Neuronal stem cell (in vitro differentiated cells): ENCODE data around the gene KDM5A.
A peak's percentile ranks its signal among the peaks of the same experiment; 100 is the strongest.

ENCODE experiments used
- DNase-seq: peaks from one replicate; pipeline ENCODE4 v3.0.0-alpha.2; 2013; ENCODE audit warnings: low spot score
- H2AFZ ChIP-seq: one replicate; pipeline ENCODE4 v1.6.1; 2013; ENCODE audit warnings: mild to moderate bottlenecking, low read length, inconsistent platforms
- H2AK5ac ChIP-seq: 2 replicates; pipeline ENCODE4 v1.6.1; 2013; ENCODE audit warnings: low read depth, mild to moderate bottlenecking, inconsistent platforms, low read length, moderate library complexity, mixed read lengths
- H2BK120ac ChIP-seq: 2 replicates; pipeline ENCODE4 v1.6.1; 2013; ENCODE audit warnings: low read depth, mild to moderate bottlenecking, inconsistent platforms, low read length, moderate library complexity, mixed read lengths
- H2BK12ac ChIP-seq: one replicate; pipeline ENCODE4 v1.6.1; 2013; ENCODE audit warnings: low read length, inconsistent platforms
- H2BK15ac ChIP-seq: 2 replicates; pipeline ENCODE4 v1.6.1; 2013; ENCODE audit warnings: mild to moderate bottlenecking, low read length, inconsistent platforms, mixed read lengths
- H2BK5ac ChIP-seq: one replicate; pipeline ENCODE4 v1.6.1; 2013; ENCODE audit warnings: inconsistent platforms, mild to moderate bottlenecking, low read length, moderate library complexity
- H3K14ac ChIP-seq: one replicate; pipeline ENCODE4 v1.6.1; 2013; ENCODE audit warnings: low read length, inconsistent platforms
- H3K18ac ChIP-seq: 2 replicates; pipeline ENCODE4 v1.6.1; 2013; ENCODE audit warnings: low read length, inconsistent platforms
- H3K23ac ChIP-seq: 2 replicates; pipeline ENCODE4 v1.6.1; 2013; ENCODE audit warnings: low read depth, mild to moderate bottlenecking, mixed read lengths, low read length, inconsistent platforms; ENCODE audit not compliant: poor library complexity
- H3K27ac ChIP-seq: replicated peaks from 3 replicates; pipeline ENCODE4 v1.5.1; 2013; ENCODE audit warnings: low read length, inconsistent platforms
- H3K27me3 ChIP-seq, 3 experiments: 2 replicates each; pipeline ENCODE4 v1.6.1; 2013; ENCODE audit warnings: low read length in 3 of 3, mild to moderate bottlenecking in 2 of 3, inconsistent platforms in 1 of 3, low read depth in 1 of 3, mixed read lengths in 1 of 3, moderate library complexity in 1 of 3; ENCODE audit not compliant: control insufficient read depth in 3 of 3, insufficient read depth in 3 of 3
- H3K36me3 ChIP-seq, 2 donors: replicated peaks in 1 of 2; 2 replicates each; pipeline ENCODE4 v1.6.1; 2013; ENCODE audit warnings: low read length in 2 of 2; ENCODE audit not compliant: control insufficient read depth in 2 of 2, insufficient read depth in 2 of 2
- H3K4ac ChIP-seq: 2 replicates; pipeline ENCODE4 v1.6.1; 2013; ENCODE audit warnings: inconsistent platforms, mild to moderate bottlenecking, low read length, moderate library complexity
- H3K4me1 ChIP-seq, 2 donors: 1 replicate in 1 of 2; 2 replicates in 1 of 2; pipeline ENCODE4 v1.6.1; 2013; ENCODE audit warnings: low read length in 2 of 2, low read depth in 1 of 2; ENCODE audit not compliant: control insufficient read depth in 2 of 2, insufficient read depth in 1 of 2
- H3K4me2 ChIP-seq: one replicate; pipeline ENCODE4 v1.6.1; 2013; ENCODE audit warnings: mild to moderate bottlenecking, low read length, inconsistent platforms; ENCODE audit not compliant: insufficient read depth, poor library complexity, severe bottlenecking
- H3K4me3 ChIP-seq, 2 donors: 2 replicates each; pipeline ENCODE4 v1.5.1; 2013; ENCODE audit warnings: low read length in 2 of 2, mild to moderate bottlenecking in 2 of 2, inconsistent platforms in 1 of 2, moderate library complexity in 1 of 2
- H3K79me1 ChIP-seq: one replicate; pipeline ENCODE4 v1.6.1; 2013; ENCODE audit warnings: low read depth, mild to moderate bottlenecking, inconsistent platforms, low read length, moderate library complexity
- H3K9ac ChIP-seq: one replicate; pipeline ENCODE4 v1.6.1; 2013; ENCODE audit warnings: mild to moderate bottlenecking, low read depth, low read length, inconsistent platforms; ENCODE audit not compliant: poor library complexity
- H3K9me3 ChIP-seq, 2 donors: replicated peaks in 1 of 2; 2 replicates each; pipeline versions ENCODE3 to v1.6.1; 2013; ENCODE audit warnings: low read length in 2 of 2, mild to moderate bottlenecking in 2 of 2, inconsistent platforms in 1 of 2, low read depth in 1 of 2, mixed read lengths in 1 of 2, moderate library complexity in 1 of 2; ENCODE audit not compliant: control insufficient read depth in 2 of 2, insufficient read depth in 1 of 2
- H4K8ac ChIP-seq: one replicate; pipeline ENCODE4 v1.6.1; 2013; ENCODE audit warnings: low read depth, mild to moderate bottlenecking, inconsistent platforms, low read length, moderate library complexity
- H4K91ac ChIP-seq: one replicate; pipeline ENCODE4 v1.6.1; 2013; ENCODE audit warnings: low read length, low read depth, mild to moderate bottlenecking, inconsistent platforms; ENCODE audit not compliant: poor library complexity
- WGBS, 2 donors: extraction: QIAGEN DNeasy Blood & Tissue Kit; methylation state at CpG; one replicate each; pipeline ENCODE4 v1.1.7; 2013; ENCODE audit warnings: missing lambda C conversion rate in 2 of 2, mixed read lengths in 1 of 2; ENCODE audit not compliant: insufficient read length in 2 of 2, insufficient replicate concordance in 1 of 2; ENCODE audit errors: extremely low coverage in 2 of 2; 5-methylcytosine and 5-hydroxymethylcytosine counted together

KDM5A gene

DNA sequence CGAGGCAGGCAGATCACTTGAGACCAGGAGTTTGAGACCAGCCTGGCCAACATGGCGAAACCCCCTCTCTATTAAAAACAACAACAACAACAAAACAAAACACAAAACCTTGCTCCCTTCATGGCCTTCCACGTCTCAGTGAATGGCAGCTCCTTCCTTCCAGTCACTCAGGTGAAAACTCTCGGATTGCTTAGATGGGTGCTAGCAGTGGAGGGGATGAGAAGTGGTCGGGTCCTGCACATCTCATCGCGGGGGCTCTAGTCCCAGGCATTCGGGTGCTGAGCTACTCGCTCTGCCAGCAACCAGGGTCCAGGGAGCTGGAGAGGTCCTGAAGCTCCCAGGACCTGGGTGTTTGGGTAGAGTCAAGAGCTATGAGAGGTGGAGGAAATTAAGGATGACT, 134.2 kb downstream of the KDM5A start:
- WGBS, 2 donors = no CpG with 5 or more reads among the region's 9 CpGs
- H3K79me1 ChIP-seq = no peaks in the 10 kb centered on the region
- no peak overlapping the region for H4K8ac ChIP-seq
- no peak overlapping the region for H3K18ac ChIP-seq
- H3K4me2 ChIP-seq = no peak overlapping the region
- no peak overlapping the region for H2BK5ac ChIP-seq
- peaks cover 0 to 24% (median 0%) of the 10 kb centered on the region in 3 experiments for H3K27me3 ChIP-seq
- H4K91ac ChIP-seq = no peak overlapping the region
- H3K14ac ChIP-seq = no peak overlapping the region
- H3K4me3 ChIP-seq = no peak overlapping the region
- no peak for DNase-seq
- no peak overlapping the region for H2BK15ac ChIP-seq
- no peaks in the 10 kb centered on the region for H3K36me3 ChIP-seq
- H3K4me1 ChIP-seq = peaks cover 0 to 2% of the 10 kb centered on the region in 2 donors
- no peaks in the 10 kb centered on the region for H3K9me3 ChIP-seq
- no peak overlapping the region for H3K9ac ChIP-seq
- H2BK12ac ChIP-seq = no peak overlapping the region
- no peak overlapping the region for H2BK120ac ChIP-seq
- H2AK5ac ChIP-seq = no peak overlapping the region
- no peak overlapping the region for H3K23ac ChIP-seq
- no peak overlapping the region for H3K4ac ChIP-seq
- no peak overlapping the region for H3K27ac ChIP-seq
- H2AFZ ChIP-seq = no peak overlapping the region

DNA sequence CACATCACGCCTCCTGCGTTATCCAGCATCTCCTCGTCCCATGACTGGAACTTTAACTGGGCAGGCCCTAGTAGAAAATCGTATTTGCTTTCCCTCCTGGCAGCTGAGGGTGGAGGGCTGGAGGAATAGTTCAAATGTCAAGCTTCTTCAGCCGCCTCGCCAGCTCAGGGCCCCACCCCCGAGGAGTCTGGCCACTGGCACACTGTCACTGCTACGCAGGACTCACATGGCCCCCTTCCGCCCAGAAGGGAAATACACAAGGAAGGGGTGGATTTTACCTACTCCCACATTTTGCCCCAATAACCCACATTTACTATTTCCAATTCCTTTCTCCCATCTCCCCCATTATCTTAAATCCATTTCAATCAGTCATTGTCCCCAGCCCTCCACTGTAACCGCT, 135.1 kb downstream of the KDM5A start:
- Histone ChIP-seq H2BK5ac (no peak overlapping the region), H3K4ac (no peak overlapping the region), H3K9ac (no peak overlapping the region), H3K18ac (no peak overlapping the region), H4K8ac (no peak overlapping the region), H2AFZ (no peak overlapping the region), H3K27me3 (peaks cover 0 to 19% (median 0%) of the 10 kb centered on the region in 3 experiments), H2BK12ac (no peak overlapping the region), H3K4me1 (peaks cover 0 to 2% of the 10 kb centered on the region in 2 donors), H2BK120ac (no peak overlapping the region), H3K36me3 (no peaks in the 10 kb centered on the region), H2BK15ac (no peak overlapping the region), H3K4me2 (no peak overlapping the region), H3K14ac (no peak overlapping the region), H3K4me3 (no peak overlapping the region), H3K9me3 (no peaks in the 10 kb centered on the region), H4K91ac (no peak overlapping the region), H2AK5ac (no peak overlapping the region), H3K79me1 (no peaks in the 10 kb centered on the region), H3K23ac (no peak overlapping the region), H3K27ac (no peak overlapping the region)
- WGBS, 2 donors = 100% methylated on average over 1 of the region's 10 CpGs; no CpG with 5 or more reads in 1 of the 2 donors
- no peak for DNase-seq

DNA sequence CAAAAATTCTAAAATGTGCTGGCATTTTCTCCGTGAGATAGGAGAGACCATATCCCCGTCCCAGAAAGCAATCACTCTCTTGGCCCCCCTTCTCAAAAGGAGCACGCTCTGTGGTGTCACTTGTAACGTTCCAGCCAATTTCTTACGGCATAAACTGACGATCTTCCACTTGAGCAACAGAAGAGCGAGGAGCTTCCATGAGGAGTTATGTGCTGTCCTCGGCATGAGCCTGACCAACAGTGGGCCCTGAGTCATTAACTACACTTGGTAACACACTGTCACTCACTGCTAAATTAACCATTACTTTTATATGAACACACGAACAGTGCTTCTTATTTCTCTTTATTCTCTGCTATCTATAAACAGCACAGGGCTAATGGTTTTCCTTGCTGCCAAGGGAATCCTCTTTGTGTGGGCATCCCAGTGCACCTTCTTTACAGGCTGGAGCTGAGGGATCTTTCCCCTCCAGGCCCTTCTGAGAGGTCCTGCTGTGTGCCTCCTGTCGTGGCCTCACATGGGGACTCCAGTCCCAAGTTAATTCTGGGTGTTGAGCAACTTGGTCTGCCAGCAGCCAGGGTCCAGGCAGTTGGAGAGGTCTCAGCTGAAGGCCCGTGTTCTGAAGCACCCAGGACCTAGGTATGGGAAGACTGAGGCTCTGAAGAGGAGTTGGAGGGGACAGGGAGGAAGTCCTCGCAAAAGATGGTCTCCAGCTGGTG, 135.8 kb downstream of the KDM5A start:
- Histone ChIP-seq H3K23ac (no peak overlapping the region), H2BK5ac (no peak overlapping the region), H2BK120ac (no peak overlapping the region), H2BK12ac (no peak overlapping the region), H3K14ac (no peak overlapping the region), H4K8ac (no peak overlapping the region), H3K9me3 (no peaks in the 10 kb centered on the region), H3K36me3 (no peaks in the 10 kb centered on the region), H2BK15ac (no peak overlapping the region), H3K79me1 (no peaks in the 10 kb centered on the region), H3K18ac (no peak overlapping the region), H3K4ac (no peak overlapping the region), H4K91ac (no peak overlapping the region), H3K4me3 (peak overlapping the region in 1 of 2 donors; percentile 46), H3K4me1 (peaks cover 0 to 2% of the 10 kb centered on the region in 2 donors), H2AFZ (no peak overlapping the region), H2AK5ac (no peak overlapping the region), H3K27me3 (peaks cover 0 to 19% (median 0%) of the 10 kb centered on the region in 3 experiments), H3K27ac (no peak overlapping the region), H3K4me2 (no peak overlapping the region), H3K9ac (no peak overlapping the region)
- DNase-seq = no peak
- no CpG with 5 or more reads among the region's 12 CpGs for WGBS, 2 donors

DNA sequence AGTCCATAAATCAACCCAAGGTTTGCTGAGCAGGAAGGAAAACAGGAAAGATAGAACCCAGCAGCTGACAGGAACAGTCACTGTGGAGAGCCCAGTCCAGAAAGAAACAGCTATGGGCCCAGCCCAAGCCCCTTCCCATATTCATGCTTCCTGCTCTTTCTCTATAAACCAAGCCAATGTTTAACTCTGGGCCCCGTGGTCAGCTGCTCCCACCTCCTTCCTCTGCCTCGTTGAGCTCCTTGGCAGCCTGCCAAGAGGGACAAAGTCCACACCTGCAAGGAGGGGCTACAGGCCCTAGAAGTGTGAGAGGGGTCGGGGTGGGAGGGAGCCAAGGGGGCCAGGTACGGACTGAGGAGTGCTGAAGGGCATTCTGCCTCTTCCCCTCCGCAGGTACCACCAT, 136.5 kb downstream of the KDM5A start:
- Histone ChIP-seq H3K27ac (no peak overlapping the region), H3K9ac (no peak overlapping the region), H3K27me3 (peaks cover 0 to 16% (median 0%) of the 10 kb centered on the region in 3 experiments), H3K79me1 (no peaks in the 10 kb centered on the region), H3K4me1 (peaks cover 0 to 2% of the 10 kb centered on the region in 2 donors), H3K9me3 (no peaks in the 10 kb centered on the region), H4K91ac (no peak overlapping the region), H3K4ac (no peak overlapping the region), H2BK12ac (no peak overlapping the region), H2AFZ (no peak overlapping the region), H2BK5ac (no peak overlapping the region), H3K18ac (no peak overlapping the region), H4K8ac (no peak overlapping the region), H3K14ac (no peak overlapping the region), H2AK5ac (no peak overlapping the region), H3K4me3 (no peak overlapping the region), H2BK15ac (no peak overlapping the region), H3K36me3 (no peaks in the 10 kb centered on the region), H3K23ac (no peak overlapping the region), H2BK120ac (no peak overlapping the region), H3K4me2 (no peak overlapping the region)
- no CpG with 5 or more reads among the region's 5 CpGs for WGBS, 2 donors
- DNase-seq = no peak
